Rectal smooth muscle tissue (tissue), 1 donor: ENCODE measurements around the gene RASL10A.

Experiments
- H3K27ac ChIP-seq: one replicate; pipeline ENCODE4 v1.7.0; 2013; ENCODE audit warnings: low read depth, low read length, inconsistent platforms
- H3K27me3 ChIP-seq: one replicate; pipeline ENCODE4 v1.7.0; 2013; ENCODE audit warnings: low read length; ENCODE audit not compliant: control insufficient read depth, insufficient read depth
- H3K36me3 ChIP-seq: one replicate; pipeline ENCODE4 v1.7.0; 2013; ENCODE audit warnings: low read length; ENCODE audit not compliant: control insufficient read depth, insufficient read depth
- H3K4me1 ChIP-seq: one replicate; pipeline ENCODE4 v1.7.0; 2013; ENCODE audit warnings: low read length; ENCODE audit not compliant: control insufficient read depth, insufficient read depth
- H3K4me3 ChIP-seq: one replicate; pipeline ENCODE4 v1.7.0; 2013; ENCODE audit warnings: low read length
- H3K9ac ChIP-seq: one replicate; pipeline ENCODE4 v1.7.0; 2013; ENCODE audit warnings: low read length

RASL10A gene

DNA sequence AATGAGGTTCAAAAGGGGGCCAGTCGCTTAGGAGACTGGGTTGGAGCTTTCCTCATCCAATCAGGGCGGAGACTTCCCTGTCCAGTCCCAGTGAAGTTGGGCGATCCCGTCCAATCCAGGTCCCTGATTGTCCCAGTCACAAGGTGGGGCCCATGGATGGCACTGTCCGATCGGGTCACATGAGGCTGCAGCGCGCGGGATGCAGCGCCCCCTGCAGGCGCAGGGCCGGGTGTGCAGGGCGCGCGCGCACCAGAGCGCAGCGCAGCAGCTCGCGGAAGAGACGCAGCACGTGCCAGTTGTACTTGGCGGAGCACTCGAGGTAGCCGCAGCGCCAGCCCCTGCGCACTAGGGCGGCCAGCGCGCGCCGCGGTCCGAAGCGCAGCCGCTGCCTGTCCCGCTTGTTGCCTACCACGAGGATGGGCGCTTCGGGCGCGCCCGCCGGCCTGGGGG lies 2.3 kb downstream of the RASL10A start:
- peaks cover 29% of the 10 kb centered on the region for H3K27me3 ChIP-seq
- H3K4me3 ChIP-seq: peak overlapping the region; percentile 21
- peaks cover 35% of the 10 kb centered on the region for H3K4me1 ChIP-seq
- no peak overlapping the region for H3K9ac ChIP-seq
- no peak overlapping the region for H3K27ac ChIP-seq
- H3K36me3 ChIP-seq: no peaks in the 10 kb centered on the region

DNA sequence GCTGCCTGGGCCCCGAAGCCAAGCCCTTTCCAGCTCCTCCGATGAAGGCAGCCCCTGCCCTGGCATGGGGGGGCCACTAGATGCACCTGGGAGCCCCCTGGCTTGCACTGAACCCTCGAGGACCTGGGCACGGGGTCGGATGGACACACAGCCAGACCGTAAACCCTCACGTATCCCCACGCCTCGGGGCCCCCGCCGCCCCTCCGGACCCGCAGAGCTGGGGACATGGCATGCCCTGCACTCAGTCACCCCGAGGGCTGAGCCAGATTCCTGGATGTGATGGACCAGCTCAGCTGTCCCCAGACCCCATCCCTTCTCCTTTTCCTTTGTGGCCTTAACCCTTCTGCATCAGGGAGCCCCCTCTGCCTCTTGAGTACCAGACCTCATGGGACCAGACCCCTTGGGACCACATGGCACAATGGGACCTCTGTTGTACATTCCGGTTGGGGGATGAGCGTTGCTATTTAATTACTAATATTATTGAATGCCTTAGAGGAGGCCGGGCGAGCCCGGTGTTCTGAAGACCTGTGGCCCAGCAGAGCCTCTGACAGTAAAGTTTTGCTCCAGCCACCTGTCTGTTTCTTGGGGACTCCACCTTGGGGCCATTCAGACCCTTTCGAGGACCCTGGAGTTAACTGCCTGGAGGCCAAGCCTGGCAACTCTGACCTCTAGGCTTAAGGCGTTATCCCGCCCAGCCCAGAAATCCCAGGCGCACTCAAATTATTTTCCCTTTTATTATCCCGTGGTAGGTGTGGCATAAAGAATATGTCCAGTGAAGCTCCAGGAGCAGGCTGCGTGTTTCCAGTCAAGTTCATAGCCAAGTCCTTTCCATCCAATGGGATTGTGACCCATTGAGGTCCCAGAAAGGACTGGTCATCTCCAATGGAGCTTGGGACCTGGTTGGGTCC lies 3.0 kb downstream of the RASL10A start:
- peaks cover 29% of the 10 kb centered on the region for H3K27me3 ChIP-seq
- peak overlapping the region; percentile 21 for H3K4me3 ChIP-seq
- H3K27ac ChIP-seq: no peak overlapping the region
- no peaks in the 10 kb centered on the region for H3K36me3 ChIP-seq
- peaks cover 41% of the 10 kb centered on the region for H3K4me1 ChIP-seq
- H3K9ac ChIP-seq: no peak overlapping the region

- Histone ChIP-seq H3K4me1 (peaks cover 42% of the 10 kb centered on the region), H3K36me3 (no peaks in the 10 kb centered on the region), H3K27ac (peak overlapping the region; percentile 84), H3K27me3 (peaks cover 25% of the 10 kb centered on the region), H3K4me3 (peak overlapping the region; percentile 55), H3K9ac (no peak overlapping the region)
Observed at GRCh38 chr22:29311464-29312217, 3.9 kb downstream of the RASL10A start.

GRCh38 chr22:29310863-29311339 lies 4.6 kb downstream of the RASL10A start:
- H3K27me3 ChIP-seq: peaks cover 19% of the 10 kb centered on the region
- peaks cover 43% of the 10 kb centered on the region for H3K4me1 ChIP-seq
- H3K27ac ChIP-seq: peak overlapping the region; percentile 84
- no peak overlapping the region for H3K9ac ChIP-seq
- H3K36me3 ChIP-seq: no peaks in the 10 kb centered on the region
- H3K4me3 ChIP-seq: peak overlapping the region; percentile 55

- Histone ChIP-seq H3K4me3 (peak overlapping the region; percentile 7), H3K27me3 (peaks cover 16% of the 10 kb centered on the region)
Observed at GRCh38 chr22:29310065-29310862, 5.2 kb downstream of the RASL10A start.

DNA sequence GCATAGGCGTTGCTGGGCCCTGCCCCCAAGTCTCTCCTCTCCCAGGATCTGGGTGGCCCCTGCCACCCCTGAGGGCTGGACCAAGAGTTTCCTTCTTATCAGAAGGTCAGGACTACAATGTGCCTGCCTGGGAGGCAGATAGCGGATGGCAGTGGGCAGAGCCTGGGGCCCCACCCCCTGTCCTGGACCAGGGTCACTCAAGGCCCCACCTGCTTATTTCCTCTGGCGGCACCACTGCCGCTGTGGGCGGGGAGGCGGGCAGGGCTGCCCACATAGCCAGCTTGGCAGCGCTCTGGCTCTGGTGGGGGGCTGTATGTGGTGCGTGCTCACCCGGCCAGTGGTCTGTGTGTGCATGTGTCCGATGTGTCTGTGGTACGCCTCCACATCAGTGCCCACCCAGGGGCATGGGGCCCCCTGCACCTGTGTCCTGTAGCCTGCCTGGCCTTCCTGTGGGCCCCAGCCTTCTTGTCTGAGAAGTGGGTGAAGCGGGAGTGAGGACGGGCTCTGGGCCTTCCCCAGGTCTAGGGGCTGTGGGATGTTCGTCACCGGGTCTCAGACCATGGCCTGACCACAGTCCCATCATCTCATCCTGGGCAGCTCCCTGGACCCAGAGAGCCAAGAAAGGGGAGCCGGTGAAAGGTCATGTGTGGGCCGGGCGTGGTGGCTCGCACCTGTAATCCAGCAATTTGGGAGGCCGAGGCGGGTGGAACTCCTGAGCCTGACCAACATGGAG lies 6.0 kb downstream of the RASL10A start:
- no peaks in the 10 kb centered on the region for H3K36me3 ChIP-seq
- no peak overlapping the region for H3K9ac ChIP-seq
- H3K4me3 ChIP-seq: peak overlapping the region; percentile 37
- peaks cover 44% of the 10 kb centered on the region for H3K4me1 ChIP-seq
- peak overlapping the region; percentile 82 for H3K27ac ChIP-seq
- peaks cover 12% of the 10 kb centered on the region for H3K27me3 ChIP-seq

More at GRCh38 chr22:29310065-29310862, 5.2 kb downstream of the RASL10A start:
- Histone ChIP-seq H3K9ac (no peak overlapping the region), H3K4me1 (peaks cover 44% of the 10 kb centered on the region), H3K36me3 (no peaks in the 10 kb centered on the region), H3K27ac (peak overlapping the region; percentile 82)

DNA sequence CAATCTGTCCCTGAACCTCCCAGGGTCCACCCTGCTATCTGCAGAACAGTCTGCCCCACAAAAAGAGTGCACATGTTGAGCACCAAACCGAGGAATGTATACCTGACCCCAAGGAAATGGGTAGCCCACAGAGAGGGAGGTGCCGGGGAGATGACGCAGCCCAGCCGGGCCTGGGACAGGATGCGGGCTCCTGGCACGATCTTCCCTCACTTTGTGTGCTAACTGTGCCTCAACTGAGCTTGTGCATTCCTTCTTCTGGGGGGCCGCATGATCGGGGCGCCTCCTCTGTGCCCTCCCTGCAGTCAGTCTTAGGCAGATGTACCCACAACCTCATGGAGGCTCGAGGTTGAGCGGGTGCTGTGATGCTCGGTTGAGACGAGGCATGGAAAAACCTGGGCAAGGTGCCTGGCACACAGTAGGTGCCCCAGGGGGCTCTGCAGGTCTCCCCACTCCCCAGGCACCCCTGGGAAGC lies 6.7 kb downstream of the RASL10A start:
- Histone ChIP-seq H3K4me3 (peak overlapping the region; percentile 37), H3K27me3 (peaks cover 5% of the 10 kb centered on the region), H3K27ac (peak overlapping the region; percentile 82), H3K4me1 (peaks cover 39% of the 10 kb centered on the region), H3K9ac (no peak overlapping the region), H3K36me3 (no peaks in the 10 kb centered on the region)

DNA sequence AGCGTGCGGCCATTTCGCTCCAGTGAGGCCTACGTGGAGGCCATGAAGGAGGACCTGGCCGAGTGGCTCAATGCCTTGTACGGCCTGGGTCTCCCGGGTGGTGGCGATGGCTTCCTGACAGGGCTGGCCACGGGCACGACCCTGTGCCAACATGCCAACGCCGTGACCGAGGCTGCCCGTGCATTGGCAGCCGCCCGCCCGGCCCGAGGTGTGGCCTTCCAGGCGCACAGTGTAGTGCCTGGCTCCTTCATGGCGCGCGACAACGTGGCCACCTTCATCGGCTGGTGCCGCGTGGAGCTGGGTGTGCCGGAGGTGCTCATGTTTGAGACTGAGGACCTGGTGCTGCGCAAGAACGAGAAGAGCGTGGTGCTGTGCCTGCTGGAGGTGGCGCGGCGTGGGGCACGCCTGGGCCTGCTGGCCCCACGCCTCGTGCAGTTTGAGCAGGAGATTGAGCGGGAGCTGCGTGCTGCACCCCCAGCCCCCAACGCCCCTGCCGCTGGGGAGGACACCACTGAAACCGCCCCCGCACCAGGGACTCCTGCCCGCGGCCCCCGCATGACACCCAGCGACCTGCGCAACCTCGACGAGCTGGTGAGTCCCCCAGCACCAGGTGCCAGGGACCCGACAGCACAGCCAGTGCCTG lies 7.2 kb downstream of the RASL10A start:
- Histone ChIP-seq H3K4me3 (peak overlapping the region; percentile 93), H3K9ac (no peak overlapping the region), H3K27ac (peak overlapping the region; percentile 82), H3K27me3 (peaks cover 4% of the 10 kb centered on the region), H3K4me1 (peaks cover 36% of the 10 kb centered on the region), H3K36me3 (no peaks in the 10 kb centered on the region)

DNA sequence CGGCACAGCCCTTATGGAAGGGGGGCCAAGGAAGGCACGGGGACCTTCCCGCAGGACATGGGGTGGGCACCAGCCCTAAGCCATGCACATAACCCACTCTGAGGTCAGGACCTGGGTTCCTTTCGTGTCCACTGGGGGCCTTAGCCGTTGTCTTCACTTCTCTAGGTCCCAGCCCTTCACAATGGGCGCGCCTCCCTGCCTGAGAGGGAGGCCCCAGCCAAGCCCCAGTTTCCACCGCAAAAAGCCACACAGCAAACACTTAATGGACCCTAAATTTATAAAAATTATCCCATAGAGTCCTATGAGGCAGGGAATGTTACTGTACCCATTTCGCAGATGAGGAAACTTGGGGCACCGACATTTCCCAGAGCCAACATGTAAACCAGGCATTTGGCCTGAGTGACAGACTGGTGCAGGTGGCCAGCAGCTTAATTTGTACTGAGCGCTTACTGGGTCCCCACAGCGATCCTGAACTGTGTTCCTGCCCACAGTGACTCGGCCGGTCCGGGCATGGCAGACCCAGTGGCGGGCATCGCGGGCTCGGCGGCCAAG lies 7.8 kb downstream of the RASL10A start:
- Histone ChIP-seq H3K4me3 (peak overlapping the region; percentile 93), H3K27ac (peak overlapping the region; percentile 82), H3K27me3 (no peaks in the 10 kb centered on the region), H3K4me1 (peaks cover 35% of the 10 kb centered on the region), H3K9ac (peak overlapping the region; percentile 62), H3K36me3 (no peaks in the 10 kb centered on the region)

DNA sequence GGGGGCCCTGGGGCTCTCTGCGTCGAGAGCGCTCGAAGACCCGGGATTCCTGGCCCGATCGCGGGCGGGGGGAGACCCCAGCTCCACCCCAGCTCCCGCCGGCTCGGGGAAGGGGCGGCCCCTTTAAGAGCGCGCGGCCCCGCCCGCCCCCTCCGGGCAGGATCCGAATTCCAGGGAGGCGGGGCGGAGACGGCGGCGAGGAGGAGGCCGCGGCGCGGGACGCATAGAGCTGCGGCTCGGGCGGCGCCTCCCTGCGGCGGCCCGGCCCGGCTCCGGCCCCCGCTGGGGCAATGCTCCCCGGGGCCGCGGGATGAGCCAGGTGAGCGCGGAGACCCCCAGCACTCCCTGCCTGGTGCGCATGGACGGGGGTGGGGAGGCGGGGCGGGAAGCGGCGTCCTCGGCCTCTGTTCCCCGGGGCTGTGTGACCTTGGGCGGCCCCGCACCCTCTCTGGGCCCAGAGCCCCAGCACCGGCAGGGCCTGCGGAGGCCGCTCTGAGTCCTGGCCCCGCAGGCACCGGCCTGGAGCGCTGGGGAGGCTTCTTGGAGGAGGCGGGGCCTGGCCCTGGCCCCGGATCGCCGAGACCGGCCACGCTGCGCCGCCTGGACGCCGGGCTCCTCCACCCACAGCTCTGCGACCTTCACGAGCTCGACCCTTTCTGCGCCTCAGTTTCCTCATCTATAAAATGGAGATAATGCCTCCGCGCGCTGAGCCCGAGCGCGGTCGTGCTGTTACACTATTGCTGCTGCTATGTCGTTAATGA lies 8.5 kb downstream of the RASL10A start:
- peak overlapping the region; percentile 82 for H3K27ac ChIP-seq
- peak overlapping the region; percentile 62 for H3K9ac ChIP-seq
- H3K36me3 ChIP-seq: no peaks in the 10 kb centered on the region
- peak overlapping the region; percentile 93 for H3K4me3 ChIP-seq
- H3K4me1 ChIP-seq: peaks cover 35% of the 10 kb centered on the region
- H3K27me3 ChIP-seq: no peaks in the 10 kb centered on the region
